ENCODE results near the gene RASA3. TPM values are rescaled to one million over a fixed set of nuclear protein-coding genes. Genes with fewer than 3 reads are reported as not detected.
A peak's percentile ranks its signal among the peaks of the same experiment; 100 is the strongest.
"Not testable (repeated sequence)": the region's sequence is repeated elsewhere in the genome, so short reads cannot be mapped to it uniquely, and the experiment has no call there.

Gene RASA3
- total RNA-seq, 1 experiment from 2014 or later, result 22.3 TPM

- Mint-ChIP-seq H3K27ac (no peak overlapping the region), H3K9me3 (0 out of 2 replicates have a peak, but pooled peaks cover 3% of the 10 kb centered on the region), H3K36me3 (peaks cover 3% of the 10 kb centered on the region; the same call in 1 of the 2 replicates), H3K4me1 (peaks cover 6% of the 10 kb centered on the region), H3K4me3 (no peak overlapping the region), H3K27me3 (ENCODE audit: low read depth) (no peaks in the 10 kb centered on the region)
- TF ChIP-seq FOXP4 (CRISPR knock-in tag; IDR thresholded peaks at IDR 0.05), result no peak
- no peak for TF ChIP-seq SMAD3 (CRISPR knock-in tag; IDR thresholded peaks at IDR 0.05; ENCODE audit: borderline replicate concordance)
- TF ChIP-seq ETV6 (CRISPR knock-in tag; IDR thresholded peaks at IDR 0.05), result no peak
- TF ChIP-seq ZNF416 (CRISPR knock-in tag; IDR thresholded peaks at IDR 0.05), result no peak
- no peak for TF ChIP-seq ERG (CRISPR knock-in tag; IDR thresholded peaks at IDR 0.05)
- no peak for TF ChIP-seq CTCF (IDR thresholded peaks at IDR 0.05)
- TF ChIP-seq IRF2 (CRISPR knock-in tag; IDR thresholded peaks at IDR 0.05; ENCODE audit: borderline replicate concordance, low read depth), result no peak
- TF ChIP-seq JUN (CRISPR knock-in tag; IDR thresholded peaks at IDR 0.05), result no peak
- TF ChIP-seq FOXJ3 (CRISPR knock-in tag; IDR thresholded peaks at IDR 0.05; ENCODE audit: borderline replicate concordance), result no peak
- no peak for TF ChIP-seq SP1 (CRISPR knock-in tag; conservative IDR thresholded peaks at IDR 0.05)
- no peak for TF ChIP-seq EMX1 (CRISPR knock-in tag; IDR thresholded peaks at IDR 0.05)
- TF ChIP-seq NFYB (CRISPR knock-in tag; conservative IDR thresholded peaks at IDR 0.05; ENCODE audit: low read depth), result no peak
- TF ChIP-seq GABPB1 (CRISPR knock-in tag; IDR thresholded peaks at IDR 0.05), result no peak
- no peak for TF ChIP-seq ZNF263 (CRISPR knock-in tag; IDR thresholded peaks at IDR 0.05; ENCODE audit: low read depth)
- no peak for TF ChIP-seq ZNF232 (CRISPR knock-in tag; IDR thresholded peaks at IDR 0.05)
- no peak for TF ChIP-seq FOXP1 (CRISPR knock-in tag; IDR thresholded peaks at IDR 0.05; ENCODE audit: borderline replicate concordance)
- no peak for TF ChIP-seq NR2C2 (CRISPR knock-in tag; IDR thresholded peaks at IDR 0.05)
- TF ChIP-seq STAT6 (CRISPR knock-in tag; conservative IDR thresholded peaks at IDR 0.05; ENCODE audit: low read depth), result no peak
- no peak for ATAC-seq
- POLR2A ChIA-PET, result no interaction called here
- peak; percentile 8 for DNase-seq (ENCODE audit: low spot score)
- CTCF ChIA-PET, result no interaction called here
Measured at GRCh38 chr13:114103801-114104654, 28.4 kb downstream of the RASA3 start.

GRCh38 chr13:114103289-114103621 lies 29.2 kb downstream of the RASA3 start:
- H3K4me3 Mint-ChIP-seq; H3K27me3 Mint-ChIP-seq (ENCODE audit: low read depth); ATAC-seq; H3K4me1 Mint-ChIP-seq; CTCF ChIA-PET; H3K27ac Mint-ChIP-seq; POLR2A ChIA-PET; DNase-seq (ENCODE audit: low spot score); H3K36me3 Mint-ChIP-seq; H3K9me3 Mint-ChIP-seq: not testable (repeated sequence)
